Astrocyte of the spinal cord (primary cell): ENCODE results near the gene VWA5B2.

ENCODE experiments used
- DNase-seq: peaks from one replicate; pipeline ENCODE4 v3.0.0; 2011; ENCODE audit warnings: low read depth, low spot score
- H3K4me3 ChIP-seq: 2 replicates; pipeline ENCODE4 v1.5.1; 2011; ENCODE audit warnings: low read depth, mild to moderate bottlenecking, low read length, moderate library complexity
- in situ Hi-C: cut with HindIII; loops from 2 replicates; pipeline ENCODE4 v1.10.0; 2017; ENCODE audit warnings: low sequenced_read_pairs
- TF ChIP-seq, protein P1 (sequence below): IDR thresholded peaks from 2 replicates; pipeline ENCODE4 v1.5.1; 2012; ENCODE audit warnings: low read depth, mild to moderate bottlenecking, low read length, inconsistent platforms

VWA5B2 gene

DNA sequence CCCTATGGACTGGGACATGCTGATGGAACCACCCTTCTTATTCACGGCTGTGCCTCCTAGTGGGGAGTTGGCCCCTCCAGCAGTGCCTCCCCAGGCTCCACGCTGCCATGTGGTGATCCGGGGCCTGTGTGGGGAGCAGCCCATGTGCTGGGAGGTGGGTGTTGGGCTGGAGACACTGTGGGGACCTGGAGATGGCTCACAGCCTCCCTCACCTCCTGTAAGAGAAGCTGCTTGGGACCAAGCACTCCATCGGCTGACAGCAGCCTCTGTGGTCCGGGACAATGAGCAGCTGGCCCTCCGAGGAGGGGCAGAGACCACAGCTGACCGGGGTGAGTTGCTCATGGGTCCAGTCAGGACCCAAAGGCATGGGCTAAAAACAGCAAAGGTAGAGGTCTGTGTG lies 10.3 kb downstream of the VWA5B2 start:
- no peak overlapping the region for H3K4me3 ChIP-seq
- no peak for DNase-seq
- TF ChIP-seq, protein P1, sequence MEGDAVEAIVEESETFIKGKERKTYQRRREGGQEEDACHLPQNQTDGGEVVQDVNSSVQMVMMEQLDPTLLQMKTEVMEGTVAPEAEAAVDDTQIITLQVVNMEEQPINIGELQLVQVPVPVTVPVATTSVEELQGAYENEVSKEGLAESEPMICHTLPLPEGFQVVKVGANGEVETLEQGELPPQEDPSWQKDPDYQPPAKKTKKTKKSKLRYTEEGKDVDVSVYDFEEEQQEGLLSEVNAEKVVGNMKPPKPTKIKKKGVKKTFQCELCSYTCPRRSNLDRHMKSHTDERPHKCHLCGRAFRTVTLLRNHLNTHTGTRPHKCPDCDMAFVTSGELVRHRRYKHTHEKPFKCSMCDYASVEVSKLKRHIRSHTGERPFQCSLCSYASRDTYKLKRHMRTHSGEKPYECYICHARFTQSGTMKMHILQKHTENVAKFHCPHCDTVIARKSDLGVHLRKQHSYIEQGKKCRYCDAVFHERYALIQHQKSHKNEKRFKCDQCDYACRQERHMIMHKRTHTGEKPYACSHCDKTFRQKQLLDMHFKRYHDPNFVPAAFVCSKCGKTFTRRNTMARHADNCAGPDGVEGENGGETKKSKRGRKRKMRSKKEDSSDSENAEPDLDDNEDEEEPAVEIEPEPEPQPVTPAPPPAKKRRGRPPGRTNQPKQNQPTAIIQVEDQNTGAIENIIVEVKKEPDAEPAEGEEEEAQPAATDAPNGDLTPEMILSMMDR = no peak
- in situ Hi-C loops = no loop called here

DNA sequence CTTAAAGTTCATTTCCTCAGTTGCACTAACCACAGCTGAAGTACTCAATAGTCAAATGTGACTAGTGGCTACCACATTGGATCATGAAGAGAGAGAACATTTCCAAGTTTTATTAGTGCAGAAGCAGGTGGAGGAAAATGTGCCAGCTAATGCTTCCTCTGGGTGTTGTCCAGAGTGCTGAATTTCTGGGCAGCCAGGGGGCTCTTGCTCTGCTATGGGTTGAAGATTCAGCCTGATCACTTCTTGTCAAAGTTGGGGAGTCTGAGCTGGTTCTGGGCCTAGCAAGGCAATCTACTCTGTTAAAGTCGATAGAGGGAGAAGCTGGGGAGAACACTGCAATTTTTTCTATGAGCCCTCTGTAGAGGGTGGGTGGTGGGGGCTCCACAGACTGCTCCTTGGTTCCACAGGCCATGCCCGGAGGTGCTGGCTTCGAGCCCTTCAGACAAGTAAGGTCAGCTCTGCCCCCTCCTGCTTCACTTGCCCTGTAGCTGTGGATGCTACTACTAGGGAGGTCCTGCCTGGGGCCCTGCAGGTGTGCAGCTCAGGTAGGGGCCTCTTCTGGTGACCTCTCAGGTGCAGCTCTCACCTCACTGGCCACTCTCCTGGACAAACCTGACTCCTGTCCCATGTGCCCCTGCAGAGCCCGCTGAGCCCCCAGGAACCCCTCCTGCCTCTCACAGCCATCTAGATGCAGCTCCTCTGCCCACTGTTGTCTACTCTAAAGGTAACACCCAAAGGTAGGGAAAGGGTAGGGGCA lies 11.2 kb downstream of the VWA5B2 start:
- in situ Hi-C loops = no loop called here
- no peak overlapping the region for H3K4me3 ChIP-seq
- peak; percentile 37 for DNase-seq
- TF ChIP-seq, protein P1 = no peak

DNA sequence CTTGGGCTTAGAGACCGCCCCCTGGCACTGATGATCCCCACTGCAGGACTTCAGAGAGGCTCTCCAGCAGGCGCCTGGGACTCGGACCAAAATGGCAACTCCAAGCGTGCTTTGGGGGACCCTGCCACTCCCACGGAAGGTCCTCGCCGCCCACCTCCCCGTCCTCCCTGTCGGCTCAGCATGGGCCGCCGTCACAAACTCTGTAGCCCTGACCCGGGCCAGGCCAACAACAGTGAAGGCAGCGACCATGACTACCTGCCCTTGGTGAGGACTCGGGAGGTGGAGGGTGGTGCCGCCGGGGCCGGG lies 11.7 kb downstream of the VWA5B2 start:
- in situ Hi-C loops = no loop called here
- no peak overlapping the region for H3K4me3 ChIP-seq
- TF ChIP-seq, protein P1 = no peak
- DNase-seq = no peak

DNA sequence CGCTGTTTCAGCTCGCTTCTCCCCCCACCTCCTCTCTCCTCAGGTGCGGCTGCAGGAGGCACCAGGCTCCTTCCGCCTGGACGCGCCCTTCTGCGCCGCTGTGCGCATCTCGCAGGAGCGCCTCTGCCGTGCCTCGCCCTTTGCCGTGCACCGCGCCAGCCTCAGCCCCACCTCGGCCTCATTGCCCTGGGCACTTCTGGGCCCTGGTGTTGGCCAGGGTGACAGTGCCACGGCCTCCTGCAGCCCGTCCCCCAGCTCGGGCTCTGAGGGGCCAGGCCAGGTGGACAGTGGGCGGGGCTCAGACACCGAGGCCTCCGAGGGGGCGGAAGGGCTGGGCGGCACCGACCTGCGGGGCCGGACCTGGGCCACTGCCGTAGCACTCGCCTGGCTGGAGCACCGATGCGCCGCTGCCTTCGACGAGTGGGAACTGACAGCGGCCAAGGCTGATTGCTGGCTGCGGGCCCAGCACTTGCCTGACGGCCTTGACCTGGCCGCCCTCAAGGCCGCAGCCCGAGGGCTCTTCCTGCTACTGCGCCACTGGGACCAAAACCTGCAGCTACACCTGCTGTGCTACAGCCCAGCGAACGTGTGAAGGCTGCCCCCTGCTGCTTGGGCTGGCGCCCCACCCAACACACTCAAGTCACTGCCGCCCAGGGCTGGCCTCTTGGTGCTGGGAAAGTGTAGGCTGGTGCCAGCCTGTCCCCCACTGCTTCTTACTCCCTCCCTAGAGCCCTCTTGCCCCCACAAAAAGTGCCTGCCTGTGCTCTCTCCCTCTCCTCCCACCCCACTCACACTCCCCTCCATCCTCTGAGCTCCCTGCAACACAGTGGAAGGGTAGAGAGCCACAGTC lies 12.3 kb downstream of the VWA5B2 start:
- in situ Hi-C loops = no loop called here
- TF ChIP-seq, protein P1 = peak; percentile 59
- no peak overlapping the region for H3K4me3 ChIP-seq
- DNase-seq = peak; percentile 26

DNA sequence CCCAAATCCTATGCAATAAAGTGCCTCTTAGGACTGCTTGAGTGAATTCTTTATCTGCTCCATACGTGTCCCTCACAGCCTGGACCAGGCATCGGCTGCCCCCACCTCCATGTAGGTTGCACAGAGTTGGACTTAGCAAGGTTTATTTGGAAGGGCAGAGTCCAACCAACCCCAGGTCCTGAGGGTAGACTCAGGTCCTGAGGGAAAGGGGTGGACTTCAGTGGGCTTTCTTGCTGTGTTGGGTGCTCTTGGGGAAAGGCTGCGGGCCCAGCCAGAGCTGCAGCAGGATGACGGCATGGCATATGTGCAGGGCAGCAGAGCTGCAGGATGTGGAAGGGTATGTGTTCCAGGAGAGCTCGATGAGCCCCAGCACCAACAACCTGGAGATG lies 12.9 kb downstream of the VWA5B2 start:
- in situ Hi-C loops = no loop called here
- DNase-seq = no peak
- H3K4me3 ChIP-seq = no peak overlapping the region
- TF ChIP-seq, protein P1 = no peak

DNA sequence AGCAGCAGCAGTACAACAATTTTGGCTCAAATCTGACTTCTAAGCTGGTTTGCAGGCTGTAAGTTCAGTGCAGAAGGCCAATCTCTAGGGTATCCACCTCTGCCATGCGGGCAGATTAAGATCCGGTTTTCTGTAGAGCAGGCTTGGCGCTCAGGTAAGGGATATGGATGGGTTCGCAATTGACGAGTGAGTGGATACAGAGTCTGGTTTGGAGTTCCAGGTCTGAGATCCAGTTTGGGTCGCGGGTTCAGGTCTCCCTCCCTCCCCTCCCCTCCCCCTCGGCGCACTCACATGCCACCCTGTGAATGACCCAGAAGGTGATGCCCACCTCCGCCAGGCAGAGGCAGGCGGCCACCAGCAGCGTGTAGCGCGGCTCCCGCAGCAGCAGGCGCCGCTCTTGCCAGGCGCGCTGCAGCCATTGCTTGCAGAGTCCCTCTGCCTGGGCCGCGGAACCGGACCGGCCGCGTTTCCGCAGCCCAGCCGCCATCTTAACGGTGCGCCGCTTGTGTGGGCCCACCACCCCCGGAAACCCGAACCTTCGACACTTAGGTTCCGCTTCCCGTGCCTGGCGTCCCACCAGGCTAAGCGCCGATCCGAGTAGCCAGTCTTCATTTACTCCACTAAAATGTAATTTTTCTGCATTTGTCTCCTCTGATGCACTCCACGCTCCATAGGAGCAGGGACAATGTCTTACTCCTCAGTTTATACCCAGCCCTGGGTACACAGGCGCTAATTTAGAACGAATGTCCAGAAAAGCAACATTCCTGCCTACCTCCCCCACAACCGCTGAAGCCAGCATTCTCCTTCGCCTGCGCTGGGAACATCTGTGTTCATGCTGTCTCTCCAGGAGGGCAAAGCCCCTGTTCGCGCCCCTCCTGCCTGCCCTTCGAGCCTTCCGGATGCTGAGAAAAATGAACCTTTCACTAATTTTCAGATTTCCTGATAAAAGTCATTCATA lies 19.3 kb downstream of the VWA5B2 start, which contains the start of gene ALG3:
Gene ALG3 (minus strand): TSS at position 509 of the 958 bp plus-strand sequence. CDS start 22 bp downstream, at position 487.
- TF ChIP-seq, protein P1 = no peak
- in situ Hi-C loops = no loop called here
- peak within 1 kb of the TSS; percentile 87 for H3K4me3 ChIP-seq
- DNase-seq = peak; percentile 90
